ENCODE results near the gene DCP2. TPM values are rescaled to one million over a fixed set of nuclear protein-coding genes. Genes with fewer than 3 reads are reported as not detected.

DCP2 gene
- total RNA-seq, 2 experiments from 2014 or later: 135 to 138 TPM

DNA sequence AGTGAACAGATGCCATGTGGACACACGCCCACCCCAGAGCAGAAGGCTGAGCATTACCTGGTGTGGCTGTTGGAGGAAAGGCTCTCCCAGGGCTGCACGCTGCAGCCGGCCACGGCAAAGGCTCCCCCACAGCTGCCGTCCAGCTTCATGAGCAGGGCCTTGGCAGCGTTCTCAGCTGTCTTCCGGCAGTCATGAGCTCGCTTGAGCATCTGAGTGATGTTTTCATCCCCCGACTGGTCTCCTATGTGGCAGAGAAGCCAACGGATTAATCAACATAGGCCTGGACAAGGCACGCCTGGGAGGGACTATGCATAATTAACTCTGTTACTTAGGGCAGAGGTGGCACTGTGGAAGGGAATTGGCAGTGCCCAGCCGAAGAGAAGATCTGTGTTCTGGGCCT is 87.3 kb downstream of the DCP2 start:
- CTCF ChIA-PET: no interaction called here

DNA sequence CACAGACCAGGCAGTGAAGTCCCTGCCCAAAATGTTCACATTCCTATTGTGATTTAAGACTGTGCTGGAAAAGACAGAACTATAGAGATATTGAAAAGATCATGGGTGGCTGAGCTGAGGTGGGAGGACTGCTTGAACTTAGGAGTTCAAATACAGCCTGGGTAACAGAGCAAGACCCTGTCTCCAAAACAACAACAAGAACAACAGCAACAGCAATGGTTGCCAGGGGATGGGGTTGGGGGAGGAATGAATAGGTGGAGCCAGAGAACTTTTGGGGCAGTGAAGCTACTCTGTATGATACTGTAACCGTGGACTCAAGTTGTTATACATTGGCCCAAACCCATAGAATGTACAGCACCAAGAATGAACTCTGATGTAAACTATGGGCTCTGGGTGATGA is 88.2 kb downstream of the DCP2 start:
- no peak for DNase-seq
- Mint-ChIP-seq H3K4me1 (peaks cover 30% of the 10 kb centered on the region), H3K27ac (no peak overlapping the region), H3K9me3 (no peaks in the 10 kb centered on the region), H3K27me3 (no peaks in the 10 kb centered on the region), H3K4me3 (no peak overlapping the region), H3K36me3 (ENCODE audit: low read depth) (peaks cover 16% of the 10 kb centered on the region)
- POLR2A ChIA-PET: no interaction called here
- CTCF ChIA-PET: no interaction called here

More for the DNA sequence above, 87.3 kb downstream of the DCP2 start:
- no peak overlapping the region for H3K27ac Mint-ChIP-seq
- DNase-seq: no peak
- POLR2A ChIA-PET: interaction anchor here (1.1 kb wide), 1 partner anchor 88 kb away, joined by 3 read pairs; no protein-coding TSS in a partner anchor
- H3K9me3 Mint-ChIP-seq: no peaks in the 10 kb centered on the region
- H3K4me3 Mint-ChIP-seq: no peak overlapping the region
- H3K27me3 Mint-ChIP-seq: no peaks in the 10 kb centered on the region
- peaks cover 33% of the 10 kb centered on the region for H3K4me1 Mint-ChIP-seq
- peaks cover 16% of the 10 kb centered on the region for H3K36me3 Mint-ChIP-seq (ENCODE audit: low read depth)

DNA sequence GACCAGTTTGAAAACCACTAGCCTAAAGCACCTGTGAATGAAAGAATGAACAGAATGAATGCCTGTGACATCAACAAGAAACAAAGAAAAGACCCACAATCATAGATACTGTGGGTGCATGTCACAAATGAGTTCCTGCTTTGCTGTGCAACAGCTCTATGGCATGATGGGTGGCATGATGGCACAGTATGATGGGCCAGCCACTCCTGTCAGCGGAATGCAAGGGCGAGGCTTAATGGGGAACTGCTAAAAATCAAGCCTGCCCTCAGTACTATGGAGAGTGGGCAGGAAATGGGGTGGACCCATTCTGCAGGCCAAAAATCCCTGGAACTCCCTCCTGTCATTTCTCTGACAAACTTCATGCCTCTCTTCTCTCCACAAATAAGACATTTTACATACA is 89.0 kb downstream of the DCP2 start:
- Mint-ChIP-seq H3K9me3 (no peaks in the 10 kb centered on the region), H3K27ac (no peak overlapping the region), H3K27me3 (no peaks in the 10 kb centered on the region), H3K4me1 (peaks cover 29% of the 10 kb centered on the region), H3K36me3 (ENCODE audit: low read depth) (peaks cover 16% of the 10 kb centered on the region), H3K4me3 (no peak overlapping the region)
- CTCF ChIA-PET: no interaction called here
- POLR2A ChIA-PET: no interaction called here
- DNase-seq: no peak

DNA sequence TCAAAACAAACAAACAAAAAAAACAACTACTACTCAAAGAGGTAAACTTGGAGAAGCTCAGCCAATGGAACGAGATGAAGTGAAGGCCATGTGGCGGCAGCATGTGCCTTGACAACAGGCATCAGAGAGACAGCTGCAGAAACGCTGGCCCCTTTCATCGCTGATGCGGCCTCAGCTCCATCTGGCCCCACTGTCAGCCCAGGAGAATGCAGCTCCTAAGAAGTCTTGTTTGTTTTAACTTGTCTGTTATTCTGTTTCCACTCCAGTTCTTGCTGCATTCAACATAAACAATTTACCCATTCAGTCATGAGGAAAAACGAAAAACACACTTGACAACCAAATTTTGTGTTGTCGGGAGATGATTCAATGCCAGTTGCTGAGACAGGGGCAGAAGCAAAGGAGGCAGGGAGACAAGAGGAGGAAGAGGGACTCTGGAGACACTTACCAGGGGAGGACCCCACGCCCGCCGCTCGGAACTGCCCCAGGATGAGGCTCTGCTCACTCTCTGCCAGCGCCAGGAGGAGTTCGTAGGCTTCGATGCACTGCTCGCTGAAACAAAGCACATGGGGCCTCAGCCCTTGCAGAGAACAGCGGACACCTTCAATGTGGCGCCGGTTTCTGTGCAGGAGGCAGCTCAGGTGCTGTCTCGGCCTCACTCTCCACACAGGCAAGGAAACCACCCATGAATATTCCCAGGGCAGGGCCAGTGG is 91.2 kb downstream of the DCP2 start:
- H3K27ac Mint-ChIP-seq: no peak overlapping the region
- H3K4me3 Mint-ChIP-seq: no peak overlapping the region
- no peaks in the 10 kb centered on the region for H3K27me3 Mint-ChIP-seq
- no peak for DNase-seq
- ChIA-PET POLR2A (no interaction called here), CTCF (interaction anchor here (0.9 kb wide), 1 partner anchor 9 kb away, joined by 3 read pairs; no protein-coding TSS in a partner anchor)
- H3K4me1 Mint-ChIP-seq: peaks cover 10% of the 10 kb centered on the region
- peaks cover 15% of the 10 kb centered on the region for H3K36me3 Mint-ChIP-seq (ENCODE audit: low read depth)
- H3K9me3 Mint-ChIP-seq: no peaks in the 10 kb centered on the region

DNA sequence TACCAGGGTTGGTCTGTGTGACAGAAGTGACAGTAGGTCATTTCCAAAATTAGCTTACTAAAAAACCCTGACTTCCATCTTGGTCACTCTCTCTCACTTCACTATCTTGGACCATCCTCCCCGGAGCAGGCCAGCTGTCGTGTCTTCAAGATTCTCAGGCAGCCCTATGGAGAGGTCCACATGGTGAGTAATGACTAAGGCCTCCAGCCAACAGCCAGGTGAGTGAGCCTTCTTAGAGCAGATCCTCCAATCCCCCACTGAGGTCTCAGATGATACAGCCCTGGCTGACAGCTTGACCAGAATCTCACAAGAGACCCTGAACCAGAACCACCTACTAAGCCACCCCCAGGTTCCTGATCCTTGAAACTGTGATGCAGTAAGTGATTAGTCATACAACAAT is 92.0 kb downstream of the DCP2 start:
- ChIA-PET POLR2A (no interaction called here), CTCF (interaction anchor here (0.9 kb wide), 1 partner anchor 9 kb away, joined by 3 read pairs; no protein-coding TSS in a partner anchor)
- Mint-ChIP-seq H3K27ac (no peak overlapping the region), H3K36me3 (ENCODE audit: low read depth) (peaks cover 7% of the 10 kb centered on the region), H3K4me1 (peaks cover 5% of the 10 kb centered on the region), H3K4me3 (no peak overlapping the region), H3K27me3 (no peaks in the 10 kb centered on the region), H3K9me3 (no peaks in the 10 kb centered on the region)
- no peak for DNase-seq

Other genes starting within 250 kb of the DCP2 start
- gene APC, start 238.9 kb upstream of the DCP2 start, total RNA-seq: 10 to 100 TPM; 21.7 to 21.9 TPM
- gene SRP19, start 115.5 kb upstream of the DCP2 start, total RNA-seq: 10 to 100 TPM; 54.6 to 68.3 TPM
- gene REEP5, start 54.6 kb upstream of the DCP2 start, total RNA-seq: 10 to 100 TPM; 95.0 to 96.3 TPM

All from activated CD4-positive, alpha-beta memory T cell treated with anti-CD3 and anti-CD28 coated beads, Interleukin-2, amount 10 ng/mL, durations not matched to agents 7 days and 5 days (primary cell).